HUES48 (cell line): ENCODE data around the gene TRIM27.
A peak's percentile ranks its signal among the peaks of the same experiment; 100 is the strongest.
"Not testable (repeated sequence)": the region's sequence is repeated elsewhere in the genome, so short reads cannot be mapped to it uniquely, and the experiment has no call there.

Experiments used
- H3K27ac ChIP-seq: one replicate; pipeline ENCODE4 v1.7.0; 2013; ENCODE audit warnings: low read depth, low read length, inconsistent platforms
- H3K27me3 ChIP-seq: 2 replicates; pipeline ENCODE4 v1.6.1; 2013; ENCODE audit warnings: mild to moderate bottlenecking, low read length; ENCODE audit not compliant: control insufficient read depth, insufficient read depth
- H3K36me3 ChIP-seq: 2 replicates; pipeline ENCODE4 v1.6.1; 2013; ENCODE audit warnings: low read length; ENCODE audit not compliant: control insufficient read depth, insufficient read depth
- H3K4me1 ChIP-seq: 2 replicates; pipeline ENCODE4 v1.6.1; 2013; ENCODE audit warnings: mild to moderate bottlenecking, low read length; ENCODE audit not compliant: control insufficient read depth, insufficient read depth
- H3K4me3 ChIP-seq: 2 replicates; pipeline ENCODE4 v1.5.1; 2013; ENCODE audit warnings: mild to moderate bottlenecking, low read depth, low read length
- H3K9ac ChIP-seq: 2 replicates; pipeline ENCODE4 v1.6.1; 2013; ENCODE audit warnings: mild to moderate bottlenecking, low read depth, low read length, moderate library complexity
- H3K9me3 ChIP-seq: 2 replicates; pipeline ENCODE4 v1.6.1; 2013; ENCODE audit warnings: low read length; ENCODE audit not compliant: control insufficient read depth, insufficient read depth

Gene TRIM27

GRCh38 chr6:28953039-28953584 lies 29.3 kb upstream of the TRIM27 start:
- peaks cover 9% of the 10 kb centered on the region; the same call in 1 of the 2 replicates for H3K4me1 ChIP-seq
- no peak overlapping the region for H3K27ac ChIP-seq
- no peaks in the 10 kb centered on the region for H3K9me3 ChIP-seq
- H3K9ac ChIP-seq: 0 out of 2 replicates have a peak overlapping the region, but pooled peaks have one; percentile 19
- no peaks in the 10 kb centered on the region for H3K36me3 ChIP-seq
- H3K4me3 ChIP-seq: peak overlapping the region; percentile 87
- H3K27me3 ChIP-seq: peaks cover 7% of the 10 kb centered on the region; the same call in 1 of the 2 replicates

DNA sequence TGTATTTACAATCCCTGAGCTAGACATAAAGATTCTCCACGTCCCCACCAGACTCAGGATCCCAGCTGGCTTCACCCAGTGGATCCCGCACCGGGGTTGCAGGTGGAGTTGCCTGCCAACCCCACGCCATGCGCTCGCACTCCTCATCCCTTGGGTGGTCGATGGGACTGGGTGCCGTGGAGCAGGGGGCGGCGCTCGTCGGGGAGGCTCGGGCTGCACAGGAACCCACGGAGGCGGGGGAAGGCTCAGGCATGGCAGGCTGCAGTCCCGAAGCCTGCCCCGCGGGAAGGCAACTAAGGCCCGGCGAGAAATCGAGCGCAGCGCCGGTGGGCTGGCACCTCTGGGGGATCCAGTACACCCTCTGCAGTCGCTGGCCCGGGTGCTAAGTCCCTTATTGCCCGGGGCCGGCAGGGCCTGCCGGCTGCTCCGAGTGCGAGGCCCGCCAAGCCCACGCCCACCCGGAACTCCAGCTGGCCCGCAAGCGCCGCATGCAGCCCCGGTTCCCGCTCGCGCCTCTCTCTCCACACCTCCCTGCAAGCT lies 25.9 kb upstream of the TRIM27 start:
- not testable (repeated sequence) for H3K27me3 ChIP-seq

DNA sequence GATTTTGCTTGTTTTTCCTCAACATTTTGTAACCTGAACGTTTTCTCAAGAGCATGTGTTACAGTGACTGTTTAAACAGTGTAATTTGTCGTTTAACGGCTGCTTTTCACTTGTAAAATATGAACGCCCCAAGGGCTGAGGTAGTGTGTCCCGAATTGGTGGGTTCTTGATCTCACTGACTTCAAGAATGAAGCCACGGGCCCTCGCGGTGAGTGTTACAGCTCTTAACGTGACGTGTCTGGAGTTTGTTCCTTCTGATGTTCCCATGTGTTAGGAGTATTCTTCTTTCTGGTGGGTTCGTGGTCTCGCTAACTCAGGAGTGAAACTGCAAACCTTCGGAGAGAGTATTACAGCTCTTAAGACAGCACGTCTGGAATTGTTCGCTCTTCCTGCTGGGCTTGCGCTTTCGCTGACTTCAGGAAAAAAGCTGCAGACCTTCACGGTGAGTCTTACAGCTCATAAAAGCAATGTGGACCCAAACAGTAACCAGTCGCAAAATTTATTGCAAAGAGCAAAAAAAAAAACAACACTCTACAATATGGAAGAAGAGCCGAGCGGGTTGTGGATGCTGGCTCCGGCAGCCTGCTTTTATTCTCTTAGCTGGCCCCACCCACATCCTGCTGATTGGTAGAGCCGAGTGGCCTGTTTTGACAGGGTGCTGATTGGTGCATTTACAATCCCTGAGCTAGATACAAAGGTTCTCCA lies 25.1 kb upstream of the TRIM27 start:
- Histone ChIP-seq H3K27ac (no peak overlapping the region), H3K9ac (no peak overlapping the region), H3K4me1 (peaks cover 14% of the 10 kb centered on the region; the same call in 1 of the 2 replicates)

More for the DNA sequence above, 25.9 kb upstream of the TRIM27 start:
- H3K4me1 ChIP-seq: peaks cover 12% of the 10 kb centered on the region; the same call in 1 of the 2 replicates
- H3K4me3 ChIP-seq, H3K9ac ChIP-seq, H3K36me3 ChIP-seq, H3K9me3 ChIP-seq, H3K27ac ChIP-seq: not testable (repeated sequence)

GRCh38 chr6:28947831-28948270 lies 24.1 kb upstream of the TRIM27 start:
- H3K4me1 ChIP-seq: peaks cover 14% of the 10 kb centered on the region; the same call in 1 of the 2 replicates
- H3K27me3 ChIP-seq: no peaks in the 10 kb centered on the region
- H3K4me3 ChIP-seq: no peak overlapping the region
- H3K9me3 ChIP-seq: no peaks in the 10 kb centered on the region
- no peak overlapping the region for H3K27ac ChIP-seq
- H3K36me3 ChIP-seq: no peaks in the 10 kb centered on the region
- H3K9ac ChIP-seq: no peak overlapping the region

More for the DNA sequence above, 25.1 kb upstream of the TRIM27 start:
- Histone ChIP-seq H3K4me3 (no peak overlapping the region), H3K27me3 (peaks cover 3% of the 10 kb centered on the region; the same call in 1 of the 2 replicates), H3K36me3 (no peaks in the 10 kb centered on the region), H3K9me3 (no peaks in the 10 kb centered on the region)

GRCh38 chr6:28947067-28947765 lies 23.4 kb upstream of the TRIM27 start:
- H3K36me3 ChIP-seq: no peaks in the 10 kb centered on the region
- H3K4me1 ChIP-seq: peaks cover 14% of the 10 kb centered on the region; the same call in 1 of the 2 replicates
- H3K9ac ChIP-seq: no peak overlapping the region
- H3K27me3 ChIP-seq: no peaks in the 10 kb centered on the region
- H3K27ac ChIP-seq: no peak overlapping the region
- no peaks in the 10 kb centered on the region for H3K9me3 ChIP-seq
- no peak overlapping the region for H3K4me3 ChIP-seq

- no peaks in the 10 kb centered on the region for H3K27me3 ChIP-seq
- H3K36me3 ChIP-seq: no peaks in the 10 kb centered on the region
- no peak overlapping the region for H3K4me3 ChIP-seq
- peaks cover 14% of the 10 kb centered on the region; the same call in 1 of the 2 replicates for H3K4me1 ChIP-seq
- no peaks in the 10 kb centered on the region for H3K9me3 ChIP-seq
- H3K27ac ChIP-seq: no peak overlapping the region
- no peak overlapping the region for H3K9ac ChIP-seq
Measured at GRCh38 chr6:28945349-28945748, 21.6 kb upstream of the TRIM27 start.

DNA sequence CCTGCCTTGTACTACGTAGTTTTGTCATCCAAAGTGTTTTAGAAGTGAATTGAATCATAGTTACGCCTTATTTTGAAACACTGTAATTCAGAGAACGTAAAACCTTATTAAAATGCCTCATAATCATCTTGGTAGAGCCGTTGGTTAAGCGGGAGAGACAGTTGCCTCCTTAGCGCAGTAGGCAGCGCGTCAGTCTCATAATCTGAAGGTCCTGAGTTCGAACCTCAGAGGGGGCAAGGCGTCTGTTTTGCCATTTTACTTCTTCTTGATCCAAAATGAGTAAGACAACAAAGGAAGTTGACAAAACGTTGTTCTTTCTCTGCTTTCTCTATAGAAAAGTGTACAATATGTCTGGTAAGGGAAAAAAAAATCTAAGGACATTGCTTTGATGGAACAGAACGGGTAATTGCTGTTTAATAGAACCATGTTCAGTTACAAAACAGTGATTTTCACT lies 20.7 kb upstream of the TRIM27 start:
- peak overlapping the region; percentile 57 for H3K9ac ChIP-seq
- H3K9me3 ChIP-seq: no peaks in the 10 kb centered on the region
- peaks cover 17% of the 10 kb centered on the region; the same call in 1 of the 2 replicates for H3K4me1 ChIP-seq
- peak overlapping the region; percentile 91 for H3K4me3 ChIP-seq
- no peaks in the 10 kb centered on the region for H3K27me3 ChIP-seq
- no peak overlapping the region for H3K27ac ChIP-seq
- H3K36me3 ChIP-seq: no peaks in the 10 kb centered on the region

DNA sequence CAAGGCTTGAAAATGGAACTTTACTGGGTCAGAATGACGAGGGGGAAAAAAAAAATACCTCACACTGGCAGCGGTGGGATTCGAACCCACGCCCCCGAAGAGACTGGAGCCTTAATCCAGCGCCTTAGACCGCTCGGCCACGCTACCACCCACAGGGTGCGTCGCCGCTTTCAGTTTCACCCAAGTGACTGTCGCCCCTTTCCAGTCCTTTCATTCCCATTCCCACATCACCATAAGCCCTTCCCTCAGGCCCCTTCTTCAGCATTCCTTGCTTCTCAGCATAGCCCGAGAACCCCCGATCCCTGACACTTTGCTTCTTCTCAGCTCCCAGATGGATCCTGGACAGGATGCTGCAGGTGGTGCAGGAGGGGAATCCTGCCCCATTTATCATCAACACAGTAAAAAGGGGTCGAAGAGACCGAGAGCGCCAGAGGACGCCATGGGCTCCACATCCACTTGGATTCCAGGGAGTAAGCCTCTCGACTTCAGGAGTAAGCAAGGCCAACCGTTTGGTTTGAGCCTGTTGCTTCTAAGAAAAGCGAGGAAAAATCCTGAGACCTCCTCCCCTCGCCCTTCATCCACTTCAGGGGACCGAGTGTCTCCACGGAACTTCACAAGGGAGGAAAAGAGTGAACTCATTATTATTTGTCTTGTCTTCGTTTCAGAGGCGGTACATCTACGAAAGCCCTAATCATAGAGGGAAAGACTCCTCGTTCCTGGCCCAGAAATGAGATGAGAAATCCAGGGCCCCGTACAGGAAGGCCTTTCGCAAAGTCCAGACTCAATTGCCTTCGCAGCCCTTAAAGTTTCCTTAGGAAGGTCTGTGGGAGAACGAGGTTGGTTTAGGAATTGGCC lies 20.0 kb upstream of the TRIM27 start:
- H3K27ac ChIP-seq: no peak overlapping the region

GRCh38 chr6:28943223-28943556 lies 19.4 kb upstream of the TRIM27 start:
- Histone ChIP-seq H3K4me1 (peaks cover 8% of the 10 kb centered on the region; the same call in 1 of the 2 replicates), H3K36me3 (no peaks in the 10 kb centered on the region), H3K9me3 (no peaks in the 10 kb centered on the region), H3K27me3 (no peaks in the 10 kb centered on the region), H3K27ac (no peak overlapping the region), H3K4me3 (peak overlapping the region; percentile 91), H3K9ac (no peak overlapping the region)

More for the DNA sequence above, 20.0 kb upstream of the TRIM27 start:
- Histone ChIP-seq H3K4me1 (peaks cover 14% of the 10 kb centered on the region; the same call in 1 of the 2 replicates), H3K9ac (peak overlapping the region; percentile 57), H3K36me3 (no peaks in the 10 kb centered on the region), H3K9me3 (no peaks in the 10 kb centered on the region), H3K27me3 (no peaks in the 10 kb centered on the region), H3K4me3 (peak overlapping the region; percentile 91)
